Neural progenitor cell (in vitro differentiated cells): ENCODE results near the gene KCNN2. TPM values are rescaled to one million over a fixed set of nuclear protein-coding genes. Genes with fewer than 3 reads are reported as not detected.

ENCODE experiments used
- DNase-seq: peaks from one replicate; pipeline ENCODE4 v3.0.0-alpha.2; 2016; ENCODE audit warnings: low spot score
- H2AFZ ChIP-seq: fragments of 200-600 bp; sonication (generic); replicated peaks from 2 replicates; pipeline ENCODE4 v1.6.1; 2016; ENCODE audit warnings: antibody characterized with exemption
- H3F3A ChIP-seq: fragments of 200-600 bp; sonication (generic); 2 replicates; pipeline ENCODE4 v1.6.1; 2016; ENCODE audit warnings: antibody characterized with exemption, low read depth
- H3K27ac ChIP-seq: fragments of 200-600 bp; sonication (generic); 2 replicates; pipeline ENCODE4 v1.5.1; 2016; ENCODE audit warnings: mild to moderate bottlenecking
- H3K27me3 ChIP-seq: fragments of 200-600 bp; sonication (generic); 2 replicates; pipeline ENCODE4 v1.6.1; 2016; ENCODE audit warnings: mild to moderate bottlenecking, moderate library complexity
- H3K36me3 ChIP-seq: fragments of 200-600 bp; sonication (generic); 2 replicates; pipeline ENCODE4 v1.5.1; 2016
- H3K4me1 ChIP-seq: fragments of 200-600 bp; sonication (generic); 2 replicates; pipeline ENCODE4 v1.6.1; 2016; ENCODE audit warnings: mixed run types
- H3K4me2 ChIP-seq: fragments of 200-600 bp; sonication (generic); 2 replicates; pipeline ENCODE4 v1.6.1; 2016
- H3K4me3 ChIP-seq: fragments of 200-600 bp; sonication (generic); 2 replicates; pipeline ENCODE4 v1.5.1; 2016
- H3K79me2 ChIP-seq: fragments of 200-600 bp; sonication (generic); 2 replicates; pipeline ENCODE4 v1.6.1; 2016; ENCODE audit warnings: low read depth
- H3K9ac ChIP-seq: fragments of 200-600 bp; sonication (generic); 2 replicates; pipeline ENCODE4 v1.6.1; 2016
- H3K9me3 ChIP-seq: fragments of 200-600 bp; sonication (generic); 2 replicates; pipeline ENCODE4 v1.5.1; 2016; ENCODE audit warnings: low read depth
- H4K20me1 ChIP-seq: fragments of 200-600 bp; sonication (generic); 2 replicates; pipeline ENCODE4 v1.6.1; 2016; ENCODE audit warnings: low read depth
- H3K27ac Mint-ChIP-seq: 3 replicates; pipeline ENCODE4 v1.8.0; 2021; ENCODE audit warnings: mixed read lengths
- H3K27me3 Mint-ChIP-seq: 2 replicates; pipeline ENCODE4 v1.8.0; 2022; ENCODE audit warnings: low read depth, mild to moderate bottlenecking, inconsistent platforms, moderate library complexity, mixed read lengths; ENCODE audit not compliant: insufficient read depth
- H3K36me3 Mint-ChIP-seq: 3 replicates; pipeline ENCODE4 v1.8.0; 2021; ENCODE audit warnings: mixed read lengths
- H3K4me1 Mint-ChIP-seq: 3 replicates; pipeline ENCODE4 v1.8.0; 2021; ENCODE audit warnings: mixed read lengths
- H3K4me3 Mint-ChIP-seq: 3 replicates; pipeline ENCODE4 v1.8.0; 2021; ENCODE audit warnings: mild to moderate bottlenecking, moderate library complexity, mixed read lengths
- H3K9me3 Mint-ChIP-seq: 3 replicates; pipeline ENCODE4 v1.8.0; 2020; ENCODE audit warnings: mixed read lengths
- EZH2 ChIP-seq: fragments of 200-600 bp; sonication (generic); IDR thresholded peaks from 2 replicates; pipeline ENCODE4 v1.6.1; 2017; ENCODE audit warnings: antibody characterized with exemption, mild to moderate bottlenecking, moderate library complexity
- EZH2phosphoT487 ChIP-seq: fragments of 200-600 bp; sonication (generic); IDR thresholded peaks from 2 replicates; pipeline ENCODE4 v1.6.1; 2017; ENCODE audit warnings: antibody characterized with exemption
- total RNA-seq: library from RNA; depleted of rRNA; stranded (reverse); fragments of >200 nt; gene quantifications from 2 replicates; pipeline ENCODE4 v1.2.3, GENCODE V29; 2015; ENCODE audit warnings: low replicate concordance
- TF ChIP-seq, protein P1 (sequence below): fragments of 200-600 bp; sonication (generic); IDR thresholded peaks from 2 replicates; pipeline ENCODE4 v1.5.1; 2017; ENCODE audit warnings: antibody characterized with exemption, mild to moderate bottlenecking

The KCNN2 gene
- total RNA-seq, 1 donor from 2014 or later, result 5.2 TPM

DNA sequence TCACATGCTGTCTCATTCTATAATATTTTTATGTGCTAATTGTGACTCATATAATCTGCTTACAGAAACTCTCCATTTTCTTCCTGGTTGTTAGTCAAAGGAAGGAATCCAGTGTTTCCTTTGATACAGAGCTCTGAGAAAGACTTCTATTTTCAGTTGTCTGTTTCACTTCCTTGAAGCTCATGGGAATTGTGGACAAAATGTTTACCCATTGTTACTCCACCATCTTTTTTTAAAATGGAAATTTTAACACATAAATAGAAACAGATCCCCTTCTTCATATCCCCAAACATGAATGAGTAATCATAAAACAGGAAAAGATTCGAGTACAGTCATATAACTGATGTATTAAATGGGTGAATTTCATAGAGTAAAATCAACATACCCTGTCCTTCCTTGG lies 42.0 kb upstream of the KCNN2 start:
- Histone ChIP-seq H3K9ac (no peak overlapping the region), H3K4me1 (peaks cover 8% of the 10 kb centered on the region), H3K27me3 (no peaks in the 10 kb centered on the region), H3K9me3 (no peaks in the 10 kb centered on the region), H3K79me2 (no peaks in the 10 kb centered on the region), H2AFZ (no peak overlapping the region), H3K4me3 (no peak overlapping the region), H3K36me3 (no peaks in the 10 kb centered on the region), H4K20me1 (no peaks in the 10 kb centered on the region), H3K27ac (no peak overlapping the region), H3F3A (no peaks in the 10 kb centered on the region), H3K4me2 (no peak overlapping the region)
- Mint-ChIP-seq H3K27me3 (no peaks in the 10 kb centered on the region), H3K36me3 (no peaks in the 10 kb centered on the region), H3K9me3 (no peaks in the 10 kb centered on the region), H3K4me1 (peaks cover 5% of the 10 kb centered on the region), H3K4me3 (no peak overlapping the region), H3K27ac (no peak overlapping the region)
- TF ChIP-seq, protein P1, sequence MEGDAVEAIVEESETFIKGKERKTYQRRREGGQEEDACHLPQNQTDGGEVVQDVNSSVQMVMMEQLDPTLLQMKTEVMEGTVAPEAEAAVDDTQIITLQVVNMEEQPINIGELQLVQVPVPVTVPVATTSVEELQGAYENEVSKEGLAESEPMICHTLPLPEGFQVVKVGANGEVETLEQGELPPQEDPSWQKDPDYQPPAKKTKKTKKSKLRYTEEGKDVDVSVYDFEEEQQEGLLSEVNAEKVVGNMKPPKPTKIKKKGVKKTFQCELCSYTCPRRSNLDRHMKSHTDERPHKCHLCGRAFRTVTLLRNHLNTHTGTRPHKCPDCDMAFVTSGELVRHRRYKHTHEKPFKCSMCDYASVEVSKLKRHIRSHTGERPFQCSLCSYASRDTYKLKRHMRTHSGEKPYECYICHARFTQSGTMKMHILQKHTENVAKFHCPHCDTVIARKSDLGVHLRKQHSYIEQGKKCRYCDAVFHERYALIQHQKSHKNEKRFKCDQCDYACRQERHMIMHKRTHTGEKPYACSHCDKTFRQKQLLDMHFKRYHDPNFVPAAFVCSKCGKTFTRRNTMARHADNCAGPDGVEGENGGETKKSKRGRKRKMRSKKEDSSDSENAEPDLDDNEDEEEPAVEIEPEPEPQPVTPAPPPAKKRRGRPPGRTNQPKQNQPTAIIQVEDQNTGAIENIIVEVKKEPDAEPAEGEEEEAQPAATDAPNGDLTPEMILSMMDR, result no peak
- TF ChIP-seq EZH2 (no peak), EZH2phosphoT487 (no peak)
- no peak for DNase-seq

DNA sequence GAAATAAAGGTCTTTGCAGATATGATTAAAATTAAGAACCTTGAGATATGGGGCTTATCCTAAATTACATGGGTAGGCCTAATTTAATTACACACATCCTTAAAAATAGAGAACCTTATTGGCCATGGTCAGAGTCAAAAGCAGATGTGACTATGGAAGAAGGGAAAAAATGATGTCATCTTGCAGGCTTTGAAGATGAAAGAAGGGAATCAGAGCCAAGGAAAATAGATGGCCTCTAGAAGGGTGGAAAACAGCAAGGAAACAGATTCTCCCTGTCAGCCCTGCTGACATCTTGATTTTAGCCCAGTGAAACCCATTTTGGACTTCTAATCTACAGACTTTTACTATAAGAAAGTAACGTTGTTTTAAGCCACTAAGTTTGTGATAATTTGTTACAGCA lies 37.6 kb upstream of the KCNN2 start:
- TF ChIP-seq, protein P1, result no peak
- TF ChIP-seq EZH2phosphoT487 (no peak), EZH2 (no peak)
- no peak for DNase-seq
- Histone ChIP-seq H3K27ac (no peak overlapping the region), H3K9me3 (no peaks in the 10 kb centered on the region), H3F3A (no peaks in the 10 kb centered on the region), H2AFZ (no peak overlapping the region), H3K4me2 (no peak overlapping the region), H3K79me2 (no peaks in the 10 kb centered on the region), H3K36me3 (no peaks in the 10 kb centered on the region), H3K4me1 (peaks cover 13% of the 10 kb centered on the region), H3K27me3 (no peaks in the 10 kb centered on the region), H4K20me1 (no peaks in the 10 kb centered on the region), H3K9ac (no peak overlapping the region), H3K4me3 (no peak overlapping the region)
- Mint-ChIP-seq H3K36me3 (no peaks in the 10 kb centered on the region), H3K27me3 (no peaks in the 10 kb centered on the region), H3K9me3 (no peaks in the 10 kb centered on the region), H3K4me3 (no peak overlapping the region), H3K27ac (no peak overlapping the region), H3K4me1 (no peaks in the 10 kb centered on the region)

DNA sequence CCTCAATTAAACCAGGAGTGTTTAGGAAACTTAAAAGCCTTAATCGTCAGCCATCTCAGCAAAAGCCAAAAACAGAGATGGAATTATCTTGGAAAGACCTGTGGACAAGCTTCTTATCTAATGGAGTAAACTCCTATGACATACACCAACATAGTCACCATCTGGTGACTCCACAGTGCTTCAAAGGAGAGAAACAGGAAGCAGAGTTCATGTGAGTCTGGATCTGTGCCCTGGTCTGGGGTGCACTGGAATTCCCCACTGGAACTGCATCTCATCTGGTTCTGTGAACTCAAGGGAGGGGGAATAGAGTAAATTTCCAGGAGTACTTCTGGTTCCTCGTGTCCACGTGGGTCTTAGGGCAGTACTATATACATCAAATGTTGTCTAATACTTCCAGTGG lies 36.3 kb upstream of the KCNN2 start:
- no peaks in the 10 kb centered on the region for H3K9me3 Mint-ChIP-seq
- Histone ChIP-seq H3K4me1 (peaks cover 13% of the 10 kb centered on the region), H3F3A (no peaks in the 10 kb centered on the region), H3K9ac (no peak overlapping the region), H3K27me3 (no peaks in the 10 kb centered on the region), H4K20me1 (no peaks in the 10 kb centered on the region), H3K79me2 (no peaks in the 10 kb centered on the region), H3K4me3 (no peak overlapping the region), H3K9me3 (no peaks in the 10 kb centered on the region), H3K4me2 (no peak overlapping the region), H3K27ac (no peak overlapping the region), H3K36me3 (no peaks in the 10 kb centered on the region), H2AFZ (no peak overlapping the region)
- no peak overlapping the region for H3K4me3 Mint-ChIP-seq
- no peaks in the 10 kb centered on the region for H3K36me3 Mint-ChIP-seq
- H3K27ac Mint-ChIP-seq, result no peak overlapping the region
- no peak for TF ChIP-seq EZH2phosphoT487
- H3K27me3 Mint-ChIP-seq, result no peaks in the 10 kb centered on the region
- H3K4me1 Mint-ChIP-seq, result no peaks in the 10 kb centered on the region
- no peak for DNase-seq

DNA sequence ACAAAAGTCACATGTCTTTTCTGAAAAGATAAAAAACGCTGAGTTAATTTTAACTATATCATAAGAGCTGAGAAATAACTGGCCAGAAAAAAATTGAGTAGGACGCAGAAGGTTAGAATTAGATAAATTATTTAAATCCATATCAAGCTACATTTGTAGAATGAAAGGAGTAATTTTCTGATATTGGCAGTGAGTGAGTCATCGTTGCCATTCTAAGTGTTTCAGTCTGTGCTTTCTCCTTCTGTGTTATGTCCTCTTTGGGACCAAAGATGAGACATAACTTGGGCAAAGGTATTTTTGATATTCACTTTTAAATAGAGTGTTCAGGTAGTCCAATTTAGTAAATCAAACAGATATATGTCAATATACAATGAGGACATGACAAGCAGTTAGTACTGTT lies 34.4 kb upstream of the KCNN2 start:
- Histone ChIP-seq H3K4me1 (peaks cover 5% of the 10 kb centered on the region), H3K79me2 (no peaks in the 10 kb centered on the region), H3K27ac (no peak overlapping the region), H3F3A (no peaks in the 10 kb centered on the region), H3K9ac (no peak overlapping the region), H3K4me3 (no peak overlapping the region), H4K20me1 (no peaks in the 10 kb centered on the region), H3K4me2 (no peak overlapping the region), H2AFZ (no peak overlapping the region), H3K27me3 (no peaks in the 10 kb centered on the region), H3K9me3 (no peaks in the 10 kb centered on the region), H3K36me3 (no peaks in the 10 kb centered on the region)
- Mint-ChIP-seq H3K27me3 (no peaks in the 10 kb centered on the region), H3K9me3 (no peaks in the 10 kb centered on the region), H3K36me3 (no peaks in the 10 kb centered on the region), H3K4me3 (no peak overlapping the region), H3K27ac (no peak overlapping the region), H3K4me1 (no peaks in the 10 kb centered on the region)
- TF ChIP-seq EZH2 (no peak), EZH2phosphoT487 (no peak)
- TF ChIP-seq, protein P1, result no peak
- DNase-seq, result no peak
